Neutrophil (primary cell): ENCODE data around the gene TAS2R3.
A peak's percentile ranks its signal among the peaks of the same experiment; 100 is the strongest.

Experiments
- H3K27ac ChIP-seq: fragments of 200-600 bp; sonication (generic); 2 replicates; pipeline ENCODE4 v1.5.1; 2016; ENCODE audit warnings: mild to moderate bottlenecking, moderate library complexity
- H3K27me3 ChIP-seq: fragments of 200-600 bp; sonication (generic); 2 replicates; pipeline ENCODE4 v1.6.0; 2016; ENCODE audit warnings: mild to moderate bottlenecking
- H3K36me3 ChIP-seq: fragments of 200-600 bp; sonication (generic); 2 replicates; pipeline ENCODE4 v1.5.1; 2017
- H3K4me1 ChIP-seq, 2 experiments: fragments of 200-600 bp in 1 of 2; sonication (generic) in 1 of 2; 1 replicate in 1 of 2; 2 replicates in 1 of 2; pipeline versions ENCODE4 v1.5.1 to v1.6.1; 2013 to 2016; ENCODE audit warnings: low read depth in 1 of 2, low read length in 1 of 2, mild to moderate bottlenecking in 1 of 2, moderate library complexity in 1 of 2; ENCODE audit not compliant: control insufficient read depth in 1 of 2, insufficient read depth in 1 of 2
- H3K4me3 ChIP-seq, 2 experiments: fragments of 200-600 bp in 1 of 2; sonication (generic) in 1 of 2; 1 replicate in 1 of 2; 2 replicates in 1 of 2; pipeline ENCODE4 v1.5.1; 2013 to 2016; ENCODE audit warnings: low read depth in 1 of 2, low read length in 1 of 2, mild to moderate bottlenecking in 1 of 2, moderate library complexity in 1 of 2
- H3K9me3 ChIP-seq: fragments of 200-600 bp; sonication (generic); 2 replicates; pipeline ENCODE4 v1.5.1; 2016
- CTCF ChIP-seq: fragments of 200-600 bp; sonication (generic); IDR thresholded peaks from 2 replicates; pipeline ENCODE4 v1.5.1; 2016; ENCODE audit warnings: antibody characterized with exemption

Gene TAS2R3

DNA sequence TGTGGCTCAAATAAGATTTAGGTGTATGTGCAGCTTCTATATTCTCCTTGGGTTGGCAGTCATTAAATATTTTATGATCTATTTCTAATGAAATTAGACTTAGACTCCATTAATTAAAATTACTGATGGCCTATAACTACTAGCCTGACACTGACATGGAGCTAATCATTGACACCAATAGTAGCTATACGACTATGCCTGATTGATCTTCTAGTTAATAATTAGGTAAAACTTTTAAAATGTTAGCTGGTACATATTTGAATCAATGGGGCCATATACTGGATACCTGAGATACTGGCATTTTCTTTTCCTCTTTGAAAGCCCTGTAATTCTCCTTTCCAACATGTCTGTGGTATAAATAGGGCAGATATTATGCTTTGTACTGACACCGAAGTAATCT lies 41.4 kb upstream of the TAS2R3 start:
- no peak for TF ChIP-seq CTCF
- Histone ChIP-seq H3K36me3 (no peaks in the 10 kb centered on the region), H3K4me3 (no peak overlapping the region), H3K9me3 (no peaks in the 10 kb centered on the region), H3K4me1 (no peaks in the 10 kb centered on the region), H3K27ac (no peak overlapping the region), H3K27me3 (no peaks in the 10 kb centered on the region)

- TF ChIP-seq CTCF: no peak
- Histone ChIP-seq H3K27me3 (no peaks in the 10 kb centered on the region), H3K9me3 (no peaks in the 10 kb centered on the region), H3K27ac (no peak overlapping the region), H3K4me1 (no peaks in the 10 kb centered on the region), H3K36me3 (no peaks in the 10 kb centered on the region), H3K4me3 (no peak overlapping the region)
Observed at GRCh38 chr7:141729020-141729419, 34.9 kb upstream of the TAS2R3 start.

- TF ChIP-seq CTCF: no peak
- Histone ChIP-seq H3K27ac (no peak overlapping the region), H3K4me1 (no peaks in the 10 kb centered on the region), H3K4me3 (no peak overlapping the region), H3K9me3 (no peaks in the 10 kb centered on the region), H3K36me3 (no peaks in the 10 kb centered on the region), H3K27me3 (no peaks in the 10 kb centered on the region)
Observed at GRCh38 chr7:141731476-141732149, 32.3 kb upstream of the TAS2R3 start.

DNA sequence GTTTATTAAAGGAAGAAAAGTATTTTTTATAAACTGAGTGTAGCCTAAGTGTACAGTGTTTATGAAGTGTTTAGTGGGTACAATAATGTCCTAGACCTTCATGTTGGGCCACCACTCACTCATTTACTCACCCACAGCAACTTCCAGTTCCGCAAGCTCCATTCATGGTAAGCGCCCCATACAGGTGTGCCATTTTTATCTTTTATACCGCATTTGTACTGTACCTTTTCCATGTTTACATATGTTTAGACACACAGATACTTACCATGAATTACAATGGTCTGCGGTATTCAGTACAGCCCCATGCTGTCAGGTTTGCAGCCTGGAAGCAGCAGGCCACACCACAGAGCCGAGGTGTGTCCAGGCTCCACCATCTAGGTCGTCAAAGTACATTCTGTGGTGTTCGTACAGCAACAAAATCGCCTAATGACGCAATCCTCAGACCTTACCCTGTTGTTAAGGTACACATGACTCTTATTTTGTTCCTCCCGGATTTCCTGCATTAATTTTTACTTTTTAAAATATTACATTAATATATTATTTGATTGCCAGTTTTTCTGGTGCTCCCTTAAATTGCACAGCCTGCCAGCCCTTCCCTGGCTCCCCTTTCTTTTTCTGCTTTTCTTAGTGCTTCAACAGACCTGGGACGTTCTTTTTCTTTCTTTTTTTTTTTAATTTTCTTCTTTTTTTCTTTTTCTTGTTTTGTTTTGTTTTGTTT lies 26.6 kb upstream of the TAS2R3 start:
- peak overlapping the region; percentile 75 for H3K27ac ChIP-seq
- TF ChIP-seq CTCF: no peak
- peak overlapping the region; percentile 63 to 72 for H3K4me3 ChIP-seq
- no peaks in the 10 kb centered on the region for H3K27me3 ChIP-seq
- no peaks in the 10 kb centered on the region for H3K9me3 ChIP-seq
- H3K4me1 ChIP-seq: peaks cover 13 to 16% of the 10 kb centered on the region in 2 experiments
- peaks cover 21% of the 10 kb centered on the region for H3K36me3 ChIP-seq

- Histone ChIP-seq H3K4me3 (peak within 1 kb of the TSS; percentile 63 to 72), H3K36me3 (peaks cover 28% of the 10 kb centered on the region), H3K9me3 (no peaks in the 10 kb centered on the region), H3K4me1 (peaks cover 13 to 16% of the 10 kb centered on the region in 2 experiments), H3K27ac (peak within 1 kb of the TSS; percentile 75), H3K27me3 (no peaks in the 10 kb centered on the region)
- TF ChIP-seq CTCF: peak; percentile 65
Observed at GRCh38 chr7:141737836-141738591, 25.9 kb upstream of the TAS2R3 start, which contains the start of gene SSBP1. Gene SSBP1, plus strand, starts transcription at chr7:141738358. Its CDS starts 809 bp downstream, at chr7:141739167.
